GM21423 (cell line): ENCODE results near the gene SSRP1.

Experiments
- ATAC-seq: cut with Tn5 transposase; IDR thresholded peaks from one replicate; pipeline ENCODE4 v1.9.1; 2021; ENCODE audit warnings: mild to moderate bottlenecking, moderate library complexity; ENCODE audit not compliant: unreplicated experiment

Gene SSRP1

GRCh38 chr11:57359896-57360690 lies 24.4 kb upstream of the SSRP1 start:
- no peak for ATAC-seq

GRCh38 chr11:57359396-57359795 lies 23.7 kb upstream of the SSRP1 start:
- ATAC-seq: no peak

- ATAC-seq: no peak
Observed at GRCh38 chr11:57358991-57359390, 23.3 kb upstream of the SSRP1 start.

- no peak for ATAC-seq
Observed at GRCh38 chr11:57358543-57358961, 22.9 kb upstream of the SSRP1 start.

- ATAC-seq: no peak
Observed at GRCh38 chr11:57357856-57358255, 22.2 kb upstream of the SSRP1 start.

GRCh38 chr11:57357310-57357709 lies 21.6 kb upstream of the SSRP1 start:
- no peak for ATAC-seq

- no peak for ATAC-seq
Observed at GRCh38 chr11:57356268-57356667, 20.6 kb upstream of the SSRP1 start.

GRCh38 chr11:57354699-57355098 lies 19.0 kb upstream of the SSRP1 start:
- no peak for ATAC-seq

- no peak for ATAC-seq
Observed at GRCh38 chr11:57353852-57354251, 18.2 kb upstream of the SSRP1 start.

GRCh38 chr11:57353446-57353845 lies 17.8 kb upstream of the SSRP1 start:
- ATAC-seq: no peak

- no peak for ATAC-seq
Observed at GRCh38 chr11:57353036-57353435, 17.3 kb upstream of the SSRP1 start.

- peak; percentile 46 for ATAC-seq
Observed at GRCh38 chr11:57349491-57350274, 14.0 kb upstream of the SSRP1 start.

GRCh38 chr11:57348636-57349313 lies 13.1 kb upstream of the SSRP1 start:
- no peak for ATAC-seq

GRCh38 chr11:57348052-57348451 lies 12.4 kb upstream of the SSRP1 start:
- no peak for ATAC-seq

- no peak for ATAC-seq
Observed at GRCh38 chr11:57347336-57347735, 11.6 kb upstream of the SSRP1 start.

GRCh38 chr11:57345555-57346211 lies 10.0 kb upstream of the SSRP1 start:
- ATAC-seq: peak; percentile 47

- no peak for ATAC-seq
Observed at GRCh38 chr11:57344826-57345225, 9.1 kb upstream of the SSRP1 start.

GRCh38 chr11:57343825-57344224 lies 8.1 kb upstream of the SSRP1 start:
- ATAC-seq: no peak

- no peak for ATAC-seq
Observed at GRCh38 chr11:57342702-57343101, 7.0 kb upstream of the SSRP1 start.

- ATAC-seq: no peak
Observed at GRCh38 chr11:57341250-57341808, 5.6 kb upstream of the SSRP1 start.
